IgD-negative memory B cell (primary cell): Measurements from ENCODE around the gene ADGRD1. TPM values are rescaled to one million over a fixed set of nuclear protein-coding genes. Genes with fewer than 3 reads are reported as not detected.
A peak's percentile ranks its signal among the peaks of the same experiment; 100 is the strongest.

Experiments used
- H3K27ac Mint-ChIP-seq, 3 donors: one replicate each; pipeline ENCODE4 v1.8.0; 2020 to 2022; ENCODE audit warnings: mild to moderate bottlenecking in 3 of 3, mixed read lengths in 3 of 3, moderate library complexity in 1 of 3
- H3K27me3 Mint-ChIP-seq: one replicate; pipeline ENCODE4 v1.8.0; 2021; ENCODE audit warnings: mixed read lengths
- H3K36me3 Mint-ChIP-seq: one replicate; pipeline ENCODE4 v1.8.0; 2020; ENCODE audit warnings: mild to moderate bottlenecking, mixed read lengths
- H3K4me1 Mint-ChIP-seq, 3 donors: one replicate each; pipeline ENCODE4 v1.8.0; 2020 to 2022; ENCODE audit warnings: mixed read lengths in 3 of 3, mild to moderate bottlenecking in 1 of 3
- H3K4me3 Mint-ChIP-seq, 4 donors: one replicate each; pipeline ENCODE4 v1.8.0; 2020 to 2022; ENCODE audit warnings: mild to moderate bottlenecking in 4 of 4, mixed read lengths in 4 of 4, moderate library complexity in 3 of 4
- H3K9me3 Mint-ChIP-seq, 3 donors: one replicate each; pipeline ENCODE4 v1.8.0; 2020 to 2021; ENCODE audit warnings: mixed read lengths in 3 of 3, mild to moderate bottlenecking in 1 of 3
- polyA plus RNA-seq: library from polyadenylated mRNA; unstranded; fragments of 300-500 nt; fragmentation: Illumina TruSeq; gene quantifications from one replicate; pipeline ENCODE4 v1.2.3, GENCODE V29; 2021

Gene ADGRD1
- polyA plus RNA-seq, 1 donor from 2014 or later = 0.50 TPM

- H3K27me3 Mint-ChIP-seq = peaks cover 3% of the 10 kb centered on the region
- H3K9me3 Mint-ChIP-seq = no peaks in the 10 kb centered on the region
- H3K36me3 Mint-ChIP-seq = no peaks in the 10 kb centered on the region
- H3K4me1 Mint-ChIP-seq = no peaks in the 10 kb centered on the region
- H3K27ac Mint-ChIP-seq = no peak overlapping the region
- H3K4me3 Mint-ChIP-seq = no peak overlapping the region
These were observed 65.2 kb downstream of the ADGRD1 start for GRCh38 chr12:131018808-131019397.

- Mint-ChIP-seq H3K4me3 (no peak overlapping the region), H3K27ac (no peak overlapping the region), H3K27me3 (peaks cover 3% of the 10 kb centered on the region), H3K36me3 (no peaks in the 10 kb centered on the region), H3K9me3 (no peaks in the 10 kb centered on the region), H3K4me1 (peaks cover 0 to 1% (median 0%) of the 10 kb centered on the region in 3 donors)
These were observed 66.8 kb downstream of the ADGRD1 start for GRCh38 chr12:131020326-131021153.

- Mint-ChIP-seq H3K4me3 (no peak overlapping the region), H3K4me1 (peaks cover 0 to 1% (median 0%) of the 10 kb centered on the region in 3 donors), H3K27me3 (peaks cover 3% of the 10 kb centered on the region), H3K36me3 (no peaks in the 10 kb centered on the region), H3K27ac (no peak overlapping the region), H3K9me3 (no peaks in the 10 kb centered on the region)
These were observed 67.4 kb downstream of the ADGRD1 start for GRCh38 chr12:131021154-131021541.

- no peaks in the 10 kb centered on the region for H3K9me3 Mint-ChIP-seq
- H3K4me3 Mint-ChIP-seq = no peak overlapping the region
- peaks cover 3% of the 10 kb centered on the region for H3K27me3 Mint-ChIP-seq
These were observed 70.3 kb downstream of the ADGRD1 start for GRCh38 chr12:131024026-131024425.

GRCh38 chr12:131024721-131025120, 71.0 kb downstream of the ADGRD1 start:
- Mint-ChIP-seq H3K36me3 (peaks cover 2% of the 10 kb centered on the region), H3K4me1 (peaks cover 0 to 1% (median 0%) of the 10 kb centered on the region in 3 donors), H3K4me3 (no peak overlapping the region), H3K27ac (no peak overlapping the region), H3K27me3 (peaks cover 3% of the 10 kb centered on the region), H3K9me3 (no peaks in the 10 kb centered on the region)

More at GRCh38 chr12:131024026-131024425, 70.3 kb downstream of the ADGRD1 start:
- Mint-ChIP-seq H3K27ac (no peak overlapping the region), H3K36me3 (peaks cover 1% of the 10 kb centered on the region), H3K4me1 (peaks cover 0 to 1% (median 0%) of the 10 kb centered on the region in 3 donors)

- H3K4me3 Mint-ChIP-seq = no peak overlapping the region
These were observed 71.5 kb downstream of the ADGRD1 start for GRCh38 chr12:131025234-131025633.

GRCh38 chr12:131025939-131026702, 72.4 kb downstream of the ADGRD1 start:
- Mint-ChIP-seq H3K9me3 (no peaks in the 10 kb centered on the region), H3K27ac (peak overlapping the region in 1 of 3 donors; percentile 19), H3K36me3 (peaks cover 2% of the 10 kb centered on the region), H3K4me1 (peaks cover 0 to 1% (median 0%) of the 10 kb centered on the region in 3 donors), H3K4me3 (no peak overlapping the region), H3K27me3 (peaks cover 3% of the 10 kb centered on the region)

More at GRCh38 chr12:131025234-131025633, 71.5 kb downstream of the ADGRD1 start:
- Mint-ChIP-seq H3K27me3 (peaks cover 3% of the 10 kb centered on the region), H3K9me3 (no peaks in the 10 kb centered on the region), H3K36me3 (peaks cover 2% of the 10 kb centered on the region), H3K27ac (no peak overlapping the region), H3K4me1 (peaks cover 0 to 1% (median 0%) of the 10 kb centered on the region in 3 donors)

GRCh38 chr12:131026754-131027153, 73.0 kb downstream of the ADGRD1 start:
- Mint-ChIP-seq H3K27me3 (peaks cover under 1% of the 10 kb centered on the region), H3K4me3 (no peak overlapping the region), H3K36me3 (peaks cover 2% of the 10 kb centered on the region), H3K27ac (no peak overlapping the region), H3K9me3 (no peaks in the 10 kb centered on the region), H3K4me1 (peaks cover 0 to 1% (median 0%) of the 10 kb centered on the region in 3 donors)

GRCh38 chr12:131027264-131027663, 73.6 kb downstream of the ADGRD1 start:
- H3K4me1 Mint-ChIP-seq = peaks cover 1 to 2% (median 2%) of the 10 kb centered on the region in 3 donors
- no peak overlapping the region for H3K27ac Mint-ChIP-seq
- peaks cover 4% of the 10 kb centered on the region for H3K27me3 Mint-ChIP-seq
- no peaks in the 10 kb centered on the region for H3K9me3 Mint-ChIP-seq
- H3K4me3 Mint-ChIP-seq = no peak overlapping the region
- peaks cover 2% of the 10 kb centered on the region for H3K36me3 Mint-ChIP-seq

- Mint-ChIP-seq H3K4me1 (peaks cover 1 to 5% (median 4%) of the 10 kb centered on the region in 3 donors), H3K27me3 (peaks cover 6% of the 10 kb centered on the region), H3K4me3 (no peak overlapping the region), H3K27ac (no peak overlapping the region), H3K9me3 (no peaks in the 10 kb centered on the region), H3K36me3 (peaks cover 2% of the 10 kb centered on the region)
These were observed 74.3 kb downstream of the ADGRD1 start for GRCh38 chr12:131027876-131028586.

GRCh38 chr12:131028587-131029338, 75.1 kb downstream of the ADGRD1 start:
- peaks cover 2% of the 10 kb centered on the region for H3K36me3 Mint-ChIP-seq
- H3K9me3 Mint-ChIP-seq = no peaks in the 10 kb centered on the region
- peak overlapping the region in 1 of 4 donors; percentile 45 for H3K4me3 Mint-ChIP-seq
- peaks cover 6% of the 10 kb centered on the region for H3K27me3 Mint-ChIP-seq
- peaks cover 1 to 5% (median 4%) of the 10 kb centered on the region in 3 donors for H3K4me1 Mint-ChIP-seq
- no peak overlapping the region for H3K27ac Mint-ChIP-seq

- Mint-ChIP-seq H3K4me3 (no peak overlapping the region), H3K4me1 (peaks cover 0 to 13% (median 10%) of the 10 kb centered on the region in 3 donors), H3K36me3 (peaks cover 2% of the 10 kb centered on the region)
These were observed 77.0 kb downstream of the ADGRD1 start for GRCh38 chr12:131030472-131031328.

GRCh38 chr12:131032082-131032750, 78.5 kb downstream of the ADGRD1 start:
- Mint-ChIP-seq H3K27ac (no peak overlapping the region), H3K4me1 (peaks cover 0 to 13% (median 10%) of the 10 kb centered on the region in 3 donors), H3K9me3 (no peaks in the 10 kb centered on the region), H3K27me3 (peaks cover 6% of the 10 kb centered on the region), H3K36me3 (peaks cover 2% of the 10 kb centered on the region), H3K4me3 (peak overlapping the region in 1 of 4 donors; percentile 63)

More at GRCh38 chr12:131030472-131031328, 77.0 kb downstream of the ADGRD1 start:
- peaks cover 6% of the 10 kb centered on the region for H3K27me3 Mint-ChIP-seq
- no peak overlapping the region for H3K27ac Mint-ChIP-seq
- H3K9me3 Mint-ChIP-seq = no peaks in the 10 kb centered on the region
